HG02571 (cell line): ENCODE measurements around the gene ZNF428.
"Not testable (repeated sequence)": the region's sequence is repeated elsewhere in the genome, so short reads cannot be mapped to it uniquely, and the experiment has no call there.

ENCODE experiments used
- ATAC-seq: cut with Tn5 transposase; IDR thresholded peaks from one replicate; pipeline ENCODE4 v1.9.1; 2021; ENCODE audit warnings: mild to moderate bottlenecking, moderate library complexity; ENCODE audit not compliant: unreplicated experiment

Gene ZNF428

GRCh38 chr19:43620061-43621001 lies 902 bp upstream of the ZNF428 start:
- ATAC-seq = no peak

GRCh38 chr19:43618921-43619261 lies 538 bp downstream of the ZNF428 start:
- peak; percentile 21 for ATAC-seq

GRCh38 chr19:43616954-43617353 lies 2.5 kb downstream of the ZNF428 start:
- ATAC-seq = no peak

GRCh38 chr19:43616306-43616705 lies 3.1 kb downstream of the ZNF428 start:
- ATAC-seq = no peak

DNA sequence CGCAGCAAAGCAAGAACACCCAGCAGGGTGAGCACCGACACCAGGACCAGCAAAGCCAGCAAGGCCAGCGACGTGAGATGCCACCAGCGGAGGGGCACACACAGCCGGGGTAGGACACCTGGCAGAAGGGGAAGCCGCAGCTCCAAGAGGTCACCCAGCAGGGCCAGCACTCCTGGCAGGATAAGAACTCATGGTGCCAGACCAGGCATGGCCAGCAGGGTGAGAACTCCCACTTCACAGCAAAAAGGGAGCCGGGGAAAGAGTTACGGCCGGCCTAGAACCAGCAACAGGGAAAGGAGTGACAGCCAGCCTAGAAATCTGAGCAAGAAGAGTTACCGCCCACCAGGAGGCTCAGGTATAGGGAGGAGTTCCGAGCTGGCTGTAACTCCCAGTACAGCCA lies 7.1 kb downstream of the ZNF428 start:
- no peak for ATAC-seq

DNA sequence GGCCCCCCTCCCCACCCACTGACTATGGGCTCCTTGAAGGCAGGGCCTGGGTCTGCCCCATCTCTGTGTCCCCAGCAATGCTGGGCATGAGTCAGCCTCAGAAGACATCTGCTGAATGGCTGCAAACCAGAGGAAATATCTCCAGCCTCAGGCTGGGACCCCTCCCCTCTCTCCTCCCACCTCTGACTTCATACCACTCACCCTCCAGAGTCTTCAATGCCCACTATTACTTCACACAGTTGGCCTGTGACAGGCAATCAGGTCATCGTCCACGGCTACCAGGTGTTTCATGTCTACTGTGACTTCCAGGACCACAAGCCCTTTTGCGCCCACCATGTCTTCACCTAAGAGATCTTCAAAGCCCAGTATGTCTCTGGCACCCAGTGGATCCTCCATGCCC lies 7.6 kb downstream of the ZNF428 start, which contains the start of gene SRRM5:
Gene SRRM5 (plus strand): TSS at position 301 of the 400 bp plus-strand sequence. CDS start 34 bp downstream, at position 335.
- no peak for ATAC-seq

DNA sequence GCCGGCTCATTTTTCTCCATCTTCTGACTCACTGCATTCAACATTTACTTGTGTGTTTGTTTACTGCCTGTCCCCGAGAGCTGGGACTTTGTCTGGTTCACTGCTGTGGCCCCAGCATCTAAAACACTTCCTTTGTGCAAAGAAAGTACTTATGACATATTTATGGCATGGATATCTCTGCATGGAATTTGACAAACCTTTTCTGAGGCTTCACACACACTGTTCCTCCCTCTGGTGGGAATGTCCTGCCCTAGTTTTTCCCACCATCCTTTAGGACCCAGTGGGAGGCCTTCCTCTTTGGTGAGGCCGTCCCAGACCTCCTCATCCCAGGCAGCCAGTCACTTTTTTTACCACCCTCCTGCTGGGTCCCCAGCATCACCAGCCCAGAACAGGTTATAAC lies 8.9 kb downstream of the ZNF428 start:
- ATAC-seq = no peak

- ATAC-seq = no peak
These were observed 9.6 kb downstream of the ZNF428 start for GRCh38 chr19:43609872-43610271.

DNA sequence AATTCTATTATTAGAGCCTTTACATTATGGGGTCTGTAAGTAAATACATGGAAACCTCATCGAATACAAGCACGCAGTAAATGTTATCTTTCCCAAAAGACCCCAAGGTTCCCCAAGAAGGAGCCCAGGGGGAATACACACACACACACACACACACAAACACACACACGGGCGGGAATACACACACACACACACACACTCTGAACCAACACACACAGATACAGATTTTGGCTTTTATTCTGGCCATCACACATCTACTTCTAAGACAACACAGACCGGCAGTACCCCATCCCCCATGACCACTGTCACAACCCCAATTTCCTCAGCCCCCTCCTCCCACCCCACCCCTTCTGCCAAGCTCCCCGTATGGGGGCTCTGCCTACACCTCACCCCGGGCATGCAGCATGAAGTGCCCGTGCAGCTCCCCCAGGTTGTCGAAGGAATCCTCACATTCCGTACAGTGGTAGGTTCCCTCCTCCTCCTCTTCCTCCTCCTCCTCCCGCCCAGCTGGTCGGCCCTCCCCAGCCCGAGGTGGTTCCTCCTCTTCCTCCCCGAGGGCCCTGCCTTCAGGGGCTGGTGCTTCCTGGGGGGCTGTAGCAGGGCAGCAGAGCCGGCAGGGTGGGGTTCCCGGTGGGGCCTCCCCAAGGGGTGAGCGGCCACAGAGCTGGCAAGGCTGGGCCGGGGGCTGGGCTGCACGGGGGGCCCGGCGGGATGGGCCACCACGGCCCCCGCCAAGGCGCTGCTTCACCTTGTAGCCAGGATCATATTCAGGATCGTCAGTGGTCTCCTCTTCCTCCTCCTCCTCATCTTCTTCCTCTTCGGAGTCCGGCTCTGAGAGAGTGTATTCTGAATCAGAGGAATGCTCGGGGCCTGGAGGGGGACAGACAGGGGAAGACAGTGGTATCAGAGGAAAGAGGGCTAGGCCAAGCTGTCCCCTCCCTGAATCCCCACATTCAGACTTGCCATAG lies 11.9 kb downstream of the ZNF428 start:
- ATAC-seq = no peak

- ATAC-seq = no peak
These were observed 12.7 kb downstream of the ZNF428 start for GRCh38 chr19:43606569-43607229.

DNA sequence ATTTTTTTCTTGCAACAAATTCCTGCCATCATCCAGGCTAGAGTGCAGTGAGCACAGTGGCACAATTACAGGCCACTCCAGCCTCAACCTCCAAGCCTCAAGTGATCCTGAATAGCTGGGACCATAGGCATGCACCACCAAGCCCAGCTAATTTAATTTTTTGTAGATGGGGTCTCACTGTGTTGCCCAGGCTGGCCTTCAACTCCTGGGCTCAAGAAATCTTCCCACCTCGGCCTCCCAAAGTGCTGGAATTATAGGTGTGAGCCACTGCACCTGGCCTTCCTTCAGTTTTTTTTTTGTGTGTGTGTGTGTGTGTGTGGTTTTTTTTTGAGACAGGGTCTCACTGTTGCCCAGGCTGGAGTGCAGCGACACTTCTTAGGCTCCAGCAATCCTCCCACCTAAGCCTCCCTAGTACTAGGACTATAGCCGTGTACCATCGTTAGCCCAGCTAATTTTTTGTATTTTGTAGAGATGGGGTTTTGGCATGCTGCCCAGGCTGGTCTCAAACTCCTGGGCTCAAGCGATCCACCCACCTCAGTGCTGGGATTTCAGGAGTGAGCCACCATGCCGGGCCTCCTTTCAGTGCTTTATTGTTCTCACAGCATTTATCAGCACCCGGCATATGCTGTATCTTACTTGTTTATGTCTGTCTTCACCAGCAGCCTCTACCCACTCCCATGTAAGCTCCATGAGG lies 13.4 kb downstream of the ZNF428 start:
- ATAC-seq = no peak

DNA sequence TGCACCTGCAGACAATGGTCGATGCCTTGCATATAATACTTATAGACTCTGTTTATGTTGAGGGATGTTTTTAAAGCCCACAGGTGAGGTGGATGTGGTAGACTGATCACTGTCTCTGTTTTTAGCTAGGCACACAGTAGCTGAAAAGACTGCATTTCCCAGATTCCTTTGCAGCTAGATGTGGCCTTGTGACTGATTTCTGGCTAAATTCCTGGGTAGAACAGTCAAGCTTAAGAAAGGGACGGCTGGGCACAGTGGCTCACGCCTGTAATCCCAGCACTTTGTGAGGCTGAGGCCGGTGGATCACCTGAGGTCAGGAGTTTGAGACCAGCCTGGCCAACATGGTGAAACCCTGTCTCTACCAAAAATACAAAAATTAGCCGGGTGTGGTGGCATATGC lies 19.1 kb downstream of the ZNF428 start:
- ATAC-seq = not testable (repeated sequence)

DNA sequence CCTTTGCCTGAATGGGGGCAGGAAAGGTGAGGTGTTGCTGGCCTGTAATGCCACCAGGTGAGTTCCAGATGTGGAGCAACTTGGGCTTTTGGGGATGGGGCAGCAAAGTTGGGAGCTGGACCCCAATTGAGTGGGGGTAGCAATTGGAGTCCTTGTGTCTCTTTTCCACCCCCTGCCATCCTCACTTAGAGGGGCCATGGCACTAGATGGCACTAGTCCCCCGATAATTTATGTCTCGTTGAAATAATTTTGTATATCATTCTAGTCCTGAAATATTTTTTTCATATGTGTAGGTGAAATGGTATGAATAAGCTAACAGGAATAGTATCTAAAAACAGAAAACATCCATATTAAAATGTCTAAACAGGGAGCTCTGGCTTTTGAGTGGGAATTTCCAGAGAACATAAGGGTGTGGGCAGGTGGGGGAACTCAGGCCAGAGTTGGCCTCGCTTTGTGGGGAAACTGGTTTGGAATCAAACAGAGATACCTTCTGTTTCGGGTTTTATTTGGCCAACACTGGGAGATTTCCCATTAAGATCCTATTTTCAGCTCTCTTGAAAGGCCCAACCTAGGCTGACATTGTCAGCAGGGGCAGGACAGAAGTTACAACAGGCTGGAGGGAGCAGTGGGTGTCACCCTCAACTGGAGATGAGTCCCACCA lies 19.7 kb downstream of the ZNF428 start:
- no peak for ATAC-seq

- ATAC-seq = no peak
These were observed 20.8 kb downstream of the ZNF428 start for GRCh38 chr19:43598445-43599240.

GRCh38 chr19:43597876-43598275 lies 21.6 kb downstream of the ZNF428 start:
- no peak for ATAC-seq

DNA sequence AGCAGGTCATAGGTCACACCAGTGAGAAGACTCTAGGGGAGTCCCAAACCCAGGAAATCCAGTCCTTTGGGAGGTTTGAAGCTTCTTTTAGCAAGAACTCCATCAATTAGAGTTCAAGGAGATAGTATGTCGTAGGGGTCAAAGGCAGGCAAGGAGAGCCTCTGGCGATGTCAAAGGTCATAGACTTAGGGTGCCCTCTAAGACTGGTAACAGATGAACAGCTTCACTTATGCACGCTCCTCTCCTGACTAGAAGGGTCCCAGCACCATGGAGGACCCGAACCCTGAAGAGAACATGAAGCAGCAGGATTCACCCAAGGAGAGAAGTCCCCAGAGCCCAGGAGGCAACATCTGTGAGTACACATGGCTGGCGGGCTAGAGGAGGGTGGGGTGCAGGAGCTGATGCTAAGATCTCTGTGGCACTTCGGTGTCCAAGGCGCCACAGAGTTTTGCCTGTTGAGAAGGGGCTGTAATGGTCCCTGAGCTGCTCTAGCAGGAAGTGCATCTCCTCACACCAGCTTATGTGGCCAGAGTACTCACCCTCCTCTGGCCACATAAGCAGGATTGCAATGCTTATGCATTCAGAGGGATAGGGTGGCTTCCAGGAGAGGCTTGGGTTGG lies 22.5 kb downstream of the ZNF428 start:
- ATAC-seq = no peak

GRCh38 chr19:43595999-43596841 lies 23.2 kb downstream of the ZNF428 start, which contains the start of the genes IRGQ and ZNF576:
TSS of gene IRGQ (minus strand) at chr19:43596134. CDS start at chr19:43595338, 796 bp downstream.
TSS of gene ZNF576 (plus strand) at chr19:43596595. CDS start at chr19:43597109, 514 bp downstream.
- ATAC-seq = peak; percentile 81
